OCI-LY1 (cell line): Measurements from ENCODE around the gene SFXN4.

Source experiments
- CTCF ChIP-seq: fragments of 200-600 bp; sonication (generic), shearing (Covaris generic); IDR thresholded peaks from 2 replicates; pipeline ENCODE4 v1.5.1; 2017; ENCODE audit warnings: mild to moderate bottlenecking, antibody characterized with exemption, low read length, moderate library complexity, mixed read lengths
- EZH2 ChIP-seq: fragments of 200-600 bp; sonication (generic), shearing (Covaris generic); IDR thresholded peaks from 2 replicates; pipeline ENCODE4 v1.8.0; 2017; ENCODE audit warnings: borderline replicate concordance, mixed run types, mild to moderate bottlenecking, antibody characterized with exemption, low read length, moderate library complexity, mixed read lengths

- TF ChIP-seq CTCF (no peak), EZH2 (no peak)
These were observed 40.5 kb upstream of the SFXN4 start for GRCh38 chr10:119205894-119206602.
